Posterior vena cava (tissue), 2 donors: ENCODE measurements around the gene CARD10. TPM values are rescaled to one million over a fixed set of nuclear protein-coding genes. Genes with fewer than 3 reads are reported as not detected.

Experiments
- DNase-seq: peaks from one replicate; pipeline ENCODE4 v3.0.0-alpha.2; 2020; ENCODE audit warnings: low spot score
- intact Hi-C, 2 donors: fragments of 100-400 bp; cut with DNase I; formaldehyde crosslinking; loops; one replicate each; pipeline versions ENCODE4 v1.14.1 to v1.14.2; 2022 to 2023
- long read RNA-seq, 2 donors: library from polyadenylated mRNA; unstranded; transcript quantifications; one replicate each; pipeline ENCODE4 v2.0.0, GENCODE V29; 2020 to 2021
- total RNA-seq, 2 donors: library from RNA; stranded (reverse); fragmentation: NEBNext Ultra II Directional; extraction: Animal tissue kit (Norgen Biotek cat#: 25700); gene quantifications; one replicate each; pipeline ENCODE4 v1.2.1, GENCODE V29; 2021
- donor health status: DM: yes; HTN: yes; CAD: no.
- donor health status: DM: yes; HTN: yes; CAD: no.

The CARD10 gene
- 10 to 100 TPM in 1 of 2 donors, 1 to 10 TPM in 1; 7.8 to 12.8 TPM for total RNA-seq
- long read RNA-seq, donor 1, partial matches to known transcripts: 3 of 3 reads
- long read RNA-seq, donor 1, other reads (novel, unspliced or antisense): 0 of 3 reads
- long read RNA-seq, donor 2, partial matches to known transcripts: 6 of 9 reads
- long read RNA-seq, donor 2, other reads (novel, unspliced or antisense): 3 of 9 reads

GRCh38 chr22:37519268-37520195, at the start of gene CARD10:
CARD10 (minus strand) TSS chr22:37519415; CDS start chr22:37519200, 215 bp downstream.
- intact Hi-C loops: no loop called here
- DNase-seq: no peak

- intact Hi-C loops: no loop called here
- DNase-seq: no peak
Observed at GRCh38 chr22:37568448-37569008, 49.3 kb upstream of the CARD10 start.

- intact Hi-C loops: no loop called here
Observed at GRCh38 chr22:37568012-37568411, 48.8 kb upstream of the CARD10 start.

GRCh38 chr22:37566903-37567798, 47.9 kb upstream of the CARD10 start:
- intact Hi-C loops: no loop called here
- peak; percentile 91 for DNase-seq

More at GRCh38 chr22:37568012-37568411, 48.8 kb upstream of the CARD10 start:
- no peak for DNase-seq

- DNase-seq: no peak
- intact Hi-C loops: no loop called here
Observed at GRCh38 chr22:37566329-37566837, 47.2 kb upstream of the CARD10 start.

- intact Hi-C loops: no loop called here
- DNase-seq: no peak
Observed at GRCh38 chr22:37565830-37566229, 46.6 kb upstream of the CARD10 start.

- intact Hi-C loops: no loop called here
- no peak for DNase-seq
Observed at GRCh38 chr22:37564111-37564711, 45.0 kb upstream of the CARD10 start.

- DNase-seq: peak; percentile 91
- intact Hi-C loops: no loop called here
Observed at GRCh38 chr22:37563153-37564081, 44.2 kb upstream of the CARD10 start.

- DNase-seq: no peak
- intact Hi-C loops: no loop called here
Observed at GRCh38 chr22:37562049-37562875, 43.0 kb upstream of the CARD10 start.

- intact Hi-C loops: loop anchor here in 1 of 2 donors (2.0 kb wide), 1 partner anchor 63 kb away; no protein-coding TSS in a partner anchor
Observed at GRCh38 chr22:37561212-37562048, 42.2 kb upstream of the CARD10 start.

GRCh38 chr22:37560608-37561211, 41.5 kb upstream of the CARD10 start:
- DNase-seq: peak; percentile 87
- intact Hi-C loops: loop anchor here in 1 of 2 donors (2.0 kb wide), 1 partner anchor 64 kb away; no protein-coding TSS in a partner anchor

More at GRCh38 chr22:37561212-37562048, 42.2 kb upstream of the CARD10 start:
- peak; percentile 98 for DNase-seq

- peak; percentile 85 for DNase-seq
- intact Hi-C loops: loop anchor here in 1 of 2 donors (2.0 kb wide), 1 partner anchor 65 kb away; no protein-coding TSS in a partner anchor
Observed at GRCh38 chr22:37559901-37560607, 40.8 kb upstream of the CARD10 start, which contains the start of gene CDC42EP1. CDC42EP1 (plus strand) TSS chr22:37560480; CDS start chr22:37566350, 5,870 bp downstream.

- intact Hi-C loops: no loop called here
- DNase-seq: no peak
Observed at GRCh38 chr22:37559521-37559900, 40.3 kb upstream of the CARD10 start.

- intact Hi-C loops: no loop called here
- DNase-seq: no peak
Observed at GRCh38 chr22:37558815-37559214, 39.6 kb upstream of the CARD10 start.
